Muscle layer of duodenum (tissue), 2 donors: ENCODE data around the gene MYH15.

Experiments used
- H3K27ac ChIP-seq: one replicate; pipeline ENCODE4 v1.7.0; 2013; ENCODE audit warnings: mild to moderate bottlenecking, low read length
- H3K27me3 ChIP-seq: one replicate; pipeline ENCODE4 v1.7.0; 2013; ENCODE audit warnings: low read depth, mild to moderate bottlenecking, control low read depth, low read length
- H3K36me3 ChIP-seq, 2 donors: one replicate each; pipeline ENCODE4 v1.7.0; 2013; ENCODE audit warnings: low read length in 2 of 2, control low read depth in 1 of 2, mild to moderate bottlenecking in 1 of 2; ENCODE audit not compliant: insufficient read depth in 2 of 2, control insufficient read depth in 1 of 2
- H3K4me1 ChIP-seq, 2 donors: one replicate each; pipeline ENCODE4 v1.7.0; 2013; ENCODE audit warnings: low read length in 2 of 2, mild to moderate bottlenecking in 2 of 2, control low read depth in 1 of 2, moderate library complexity in 1 of 2; ENCODE audit not compliant: insufficient read depth in 2 of 2, control insufficient read depth in 1 of 2
- H3K4me3 ChIP-seq, 2 donors: one replicate each; pipeline ENCODE4 v1.7.0; 2013; ENCODE audit warnings: low read length in 2 of 2, low read depth in 1 of 2, mild to moderate bottlenecking in 1 of 2
- H3K9me3 ChIP-seq, 2 donors: one replicate each; pipeline ENCODE4 v1.7.0; 2013; ENCODE audit warnings: low read length in 2 of 2, control low read depth in 1 of 2, mild to moderate bottlenecking in 1 of 2; ENCODE audit not compliant: control insufficient read depth in 1 of 2
- donor health status: healthy.

Gene MYH15

DNA sequence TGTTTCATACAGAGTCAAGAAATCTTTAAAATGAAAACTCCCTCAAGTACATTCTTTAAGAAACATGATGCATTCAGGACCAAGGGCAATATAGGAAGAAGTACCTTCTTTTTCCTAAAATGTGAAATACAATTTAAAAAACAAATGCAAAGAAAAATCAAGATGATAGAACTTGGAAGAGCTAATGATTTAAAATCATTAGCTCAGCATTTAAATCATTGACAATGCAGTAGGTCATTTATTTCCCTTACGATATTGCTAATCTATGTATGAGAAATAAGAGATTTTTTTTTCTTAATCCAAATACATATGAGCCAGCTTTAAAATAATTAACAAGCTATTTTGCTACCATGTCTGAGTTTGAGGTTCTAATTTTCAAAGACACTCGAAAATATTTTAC is 108.6 kb downstream of the MYH15 start:
- Histone ChIP-seq H3K36me3 (no peaks in the 10 kb centered on the region), H3K9me3 (no peaks in the 10 kb centered on the region), H3K27ac (no peak overlapping the region), H3K4me3 (no peak overlapping the region), H3K4me1 (peaks cover 0 to 3% of the 10 kb centered on the region in 2 donors), H3K27me3 (no peaks in the 10 kb centered on the region)

DNA sequence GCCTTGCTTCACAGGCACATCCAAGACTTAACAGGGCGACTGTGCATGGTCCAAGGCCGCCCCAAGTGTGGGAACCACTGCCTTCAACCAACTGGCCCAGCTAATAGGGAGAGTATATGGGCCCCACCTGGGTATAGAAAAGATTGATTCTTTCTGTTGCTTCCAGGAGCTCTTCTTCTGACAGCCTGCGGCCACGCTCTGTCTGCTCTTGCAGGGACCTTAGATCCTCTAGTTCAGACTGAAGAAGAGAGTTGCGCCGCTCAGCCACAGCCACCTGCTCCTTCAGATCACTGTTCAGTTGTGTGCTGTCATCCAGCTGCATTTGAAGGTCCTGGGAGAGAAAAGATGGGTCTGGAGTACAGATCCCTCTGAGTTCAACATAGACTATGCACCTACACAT is 111.9 kb downstream of the MYH15 start:
- Histone ChIP-seq H3K36me3 (no peaks in the 10 kb centered on the region), H3K9me3 (no peaks in the 10 kb centered on the region), H3K4me1 (no peaks in the 10 kb centered on the region), H3K27ac (no peak overlapping the region), H3K4me3 (no peak overlapping the region), H3K27me3 (no peaks in the 10 kb centered on the region)

DNA sequence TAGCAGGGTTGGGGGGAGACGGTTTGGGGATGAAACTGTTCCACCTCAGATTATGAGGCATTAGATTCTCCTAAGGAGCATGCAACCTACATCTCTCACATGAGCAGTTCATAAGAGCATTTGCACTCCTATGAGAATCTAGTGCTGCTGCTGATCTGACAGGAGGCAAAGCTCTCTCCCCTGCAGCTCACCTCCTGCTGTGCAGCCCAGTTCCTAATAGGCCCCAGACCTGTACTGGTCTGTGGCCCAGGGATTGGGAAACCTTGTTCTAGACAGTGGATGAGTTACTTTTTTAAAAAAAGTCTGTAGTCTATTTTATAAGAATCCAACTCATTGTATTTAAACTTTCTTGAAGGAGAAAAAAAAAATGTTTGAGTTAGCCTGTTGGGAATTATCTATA is 114.1 kb downstream of the MYH15 start:
- Histone ChIP-seq H3K27me3 (no peaks in the 10 kb centered on the region), H3K9me3 (no peaks in the 10 kb centered on the region), H3K27ac (no peak overlapping the region), H3K4me3 (no peak overlapping the region), H3K4me1 (no peaks in the 10 kb centered on the region), H3K36me3 (no peaks in the 10 kb centered on the region)

DNA sequence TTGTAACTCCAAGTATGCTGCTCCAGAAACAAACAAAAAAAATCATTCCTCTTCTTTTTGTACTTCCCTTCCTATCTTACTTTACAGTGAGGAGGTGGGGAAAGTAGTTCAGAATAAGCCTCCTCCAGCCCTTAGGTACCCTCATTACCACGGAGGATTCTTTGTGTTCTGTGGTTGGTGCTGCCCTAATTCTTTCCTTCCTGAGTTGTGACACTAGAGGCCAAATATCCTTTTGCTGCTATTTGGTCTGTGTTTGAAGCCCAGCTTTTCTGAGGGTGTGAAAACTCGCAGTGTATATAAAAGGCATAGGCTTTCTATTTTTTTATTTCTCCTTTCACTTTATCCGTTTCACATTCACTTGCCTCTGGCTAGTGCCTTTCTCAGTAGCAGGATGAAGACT is 115.8 kb downstream of the MYH15 start:
- H3K4me3 ChIP-seq: no peak overlapping the region
- H3K9me3 ChIP-seq: no peaks in the 10 kb centered on the region
- H3K4me1 ChIP-seq: no peaks in the 10 kb centered on the region
- no peaks in the 10 kb centered on the region for H3K27me3 ChIP-seq
- H3K27ac ChIP-seq: no peak overlapping the region
- no peaks in the 10 kb centered on the region for H3K36me3 ChIP-seq

DNA sequence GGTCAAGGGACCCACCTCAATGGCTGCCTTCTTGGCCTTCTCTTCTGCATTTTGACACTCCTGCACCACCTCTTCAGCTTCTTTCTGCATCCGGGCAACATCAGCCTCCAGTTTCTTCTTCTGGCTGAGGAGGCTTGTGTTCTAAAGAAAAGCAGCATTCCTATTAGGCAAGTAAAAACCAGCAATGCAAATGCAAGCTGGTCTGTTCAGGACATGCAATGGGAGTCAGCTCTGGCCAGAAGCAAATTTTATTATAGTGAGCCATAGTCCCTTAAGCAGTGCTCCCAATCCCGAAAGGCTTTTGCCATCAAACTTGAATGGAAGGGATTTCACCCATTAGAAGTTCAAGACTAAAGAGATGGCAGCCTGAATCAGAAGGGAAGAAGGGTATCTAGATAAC is 116.4 kb downstream of the MYH15 start:
- Histone ChIP-seq H3K27ac (no peak overlapping the region), H3K27me3 (no peaks in the 10 kb centered on the region), H3K4me3 (no peak overlapping the region), H3K4me1 (no peaks in the 10 kb centered on the region), H3K36me3 (no peaks in the 10 kb centered on the region), H3K9me3 (no peaks in the 10 kb centered on the region)

DNA sequence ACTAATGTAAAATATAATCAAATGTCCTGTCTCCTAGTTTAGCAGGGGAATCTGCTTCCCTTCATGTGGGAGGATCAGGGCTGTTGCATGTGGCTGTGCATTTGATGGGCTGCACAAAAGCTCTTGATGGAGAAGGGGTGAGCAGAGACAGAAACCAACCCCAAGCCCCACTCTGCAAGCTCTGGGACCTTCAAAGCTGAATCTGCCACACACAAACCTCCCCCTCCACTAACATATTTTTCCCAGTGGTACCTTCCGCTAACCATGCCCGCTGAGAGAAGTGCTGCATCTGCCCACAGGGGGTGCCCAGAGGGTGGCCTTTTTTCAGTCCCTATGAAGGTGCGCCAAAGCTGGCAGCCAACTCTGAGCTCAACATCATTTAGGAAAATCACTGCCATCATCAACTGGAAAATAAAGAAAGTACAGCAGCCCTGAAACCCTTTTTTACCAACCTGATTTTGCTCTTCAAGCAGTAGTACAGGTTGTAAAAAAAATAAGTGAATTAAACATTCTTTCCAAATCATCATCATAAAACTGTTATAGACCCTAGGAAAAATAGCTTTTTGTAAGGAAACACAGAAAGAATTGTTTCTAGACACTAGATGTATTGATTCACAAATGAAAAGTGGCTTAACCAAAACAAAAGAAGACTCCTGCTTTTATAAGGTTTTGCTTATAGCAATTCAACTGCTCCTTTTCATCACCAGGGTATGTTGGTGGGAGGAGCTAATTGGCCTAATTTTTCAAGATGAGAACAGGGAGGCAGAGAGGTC is 117.1 kb downstream of the MYH15 start:
- H3K36me3 ChIP-seq: no peaks in the 10 kb centered on the region
- H3K27ac ChIP-seq: no peak overlapping the region
- H3K27me3 ChIP-seq: no peaks in the 10 kb centered on the region
- H3K9me3 ChIP-seq: no peaks in the 10 kb centered on the region
- H3K4me3 ChIP-seq: no peak overlapping the region
- H3K4me1 ChIP-seq: no peaks in the 10 kb centered on the region

DNA sequence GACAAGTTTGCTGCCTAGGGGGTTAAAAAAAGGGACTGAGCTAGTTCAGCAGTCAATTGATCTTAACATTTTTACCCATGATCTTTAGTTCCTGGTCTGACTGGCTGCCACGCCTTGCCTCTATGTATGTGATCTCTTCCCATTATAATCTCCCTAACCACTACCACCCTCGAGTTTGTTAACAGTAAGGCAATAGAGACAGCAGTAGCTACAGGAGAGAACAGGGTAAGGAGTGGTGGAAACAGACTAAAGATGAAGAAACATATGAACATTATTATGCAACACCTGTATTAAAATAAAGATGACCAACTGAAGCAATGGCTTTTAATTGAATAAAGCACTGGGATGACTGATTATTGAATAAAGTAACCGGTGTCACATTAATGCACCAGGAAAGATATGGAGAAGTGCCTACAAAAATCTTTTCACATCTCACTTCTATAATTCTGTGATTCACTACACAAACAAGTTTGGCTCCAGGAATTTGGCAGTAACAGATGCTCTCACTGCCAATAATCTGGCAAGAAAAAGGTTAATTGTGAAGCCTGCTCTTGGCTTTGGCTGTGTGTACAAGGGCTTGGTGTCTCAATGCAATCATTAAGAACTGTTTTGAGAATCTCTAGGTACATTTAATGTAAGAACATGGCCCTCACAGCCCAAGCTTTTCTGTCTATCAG is 118.3 kb downstream of the MYH15 start:
- H3K27me3 ChIP-seq: no peaks in the 10 kb centered on the region
- H3K4me3 ChIP-seq: no peak overlapping the region
- H3K4me1 ChIP-seq: no peaks in the 10 kb centered on the region
- H3K36me3 ChIP-seq: no peaks in the 10 kb centered on the region
- no peak overlapping the region for H3K27ac ChIP-seq
- H3K9me3 ChIP-seq: no peaks in the 10 kb centered on the region

DNA sequence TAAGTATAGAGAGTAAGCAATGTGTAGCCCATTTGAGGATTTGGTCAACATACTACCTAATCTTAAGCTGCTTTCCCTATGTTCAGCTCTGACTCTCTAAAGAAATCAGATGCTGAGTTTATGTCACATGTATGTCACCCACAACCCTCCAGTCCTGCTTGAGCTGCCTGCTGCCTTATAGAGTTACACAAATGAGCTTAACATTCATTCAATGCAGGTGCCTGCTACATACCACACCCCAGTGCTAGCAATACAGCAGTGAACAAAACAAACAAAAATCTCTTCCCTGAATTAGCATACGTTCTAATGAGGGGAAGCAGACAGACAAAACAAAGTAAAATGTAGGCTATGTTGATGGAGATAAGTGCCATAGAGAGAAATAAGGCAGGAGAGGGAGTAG is 121.0 kb downstream of the MYH15 start:
- Histone ChIP-seq H3K36me3 (no peaks in the 10 kb centered on the region), H3K9me3 (no peaks in the 10 kb centered on the region), H3K4me3 (no peak overlapping the region), H3K27ac (no peak overlapping the region), H3K4me1 (no peaks in the 10 kb centered on the region), H3K27me3 (no peaks in the 10 kb centered on the region)

DNA sequence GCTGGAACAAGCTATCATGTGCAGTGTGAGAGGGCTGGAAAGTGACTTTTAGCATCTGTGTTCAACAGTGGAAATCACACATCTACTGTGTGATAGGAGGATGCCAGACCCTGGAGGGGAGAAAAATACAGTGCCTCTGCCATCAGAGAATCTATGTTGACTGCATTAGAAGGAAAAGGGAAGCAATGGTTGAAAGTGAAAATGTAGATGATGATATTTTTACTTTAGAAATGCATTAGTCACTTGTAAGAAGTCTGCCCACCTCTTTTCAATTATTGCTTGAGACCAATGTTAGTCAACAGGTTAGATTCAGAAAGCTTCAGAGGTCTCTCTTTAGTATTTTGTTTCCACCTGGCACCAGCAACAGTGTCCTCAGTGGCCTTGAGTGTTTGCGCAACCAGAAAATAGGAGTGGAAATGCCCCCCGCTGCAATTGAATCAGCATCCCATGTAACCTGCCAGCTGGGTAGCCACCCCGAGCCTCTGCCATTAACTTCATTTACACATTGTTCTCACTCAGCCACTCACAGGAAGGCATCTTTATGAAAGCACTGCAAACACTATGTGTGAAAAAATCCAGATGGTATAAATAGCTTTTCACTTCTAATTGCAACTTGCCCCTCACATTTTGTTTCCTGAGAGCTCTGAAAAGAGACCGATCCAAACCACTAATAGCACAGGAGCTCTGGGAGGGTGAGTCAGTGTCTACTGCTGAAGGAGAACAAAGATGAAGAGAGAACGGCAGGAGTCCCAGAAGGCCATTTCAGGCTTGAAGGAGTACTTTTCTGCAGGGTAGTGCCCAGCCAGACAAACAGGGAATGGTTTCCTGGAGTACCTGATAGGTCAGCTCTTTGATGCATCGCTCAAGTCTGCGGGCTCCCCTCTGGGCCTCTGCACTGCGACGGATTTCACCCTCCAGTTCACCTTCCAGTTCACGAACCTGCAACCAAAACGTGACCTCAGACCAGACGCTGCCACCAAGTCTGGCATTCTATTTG is 122.0 kb downstream of the MYH15 start:
- H3K27ac ChIP-seq: no peak overlapping the region

DNA sequence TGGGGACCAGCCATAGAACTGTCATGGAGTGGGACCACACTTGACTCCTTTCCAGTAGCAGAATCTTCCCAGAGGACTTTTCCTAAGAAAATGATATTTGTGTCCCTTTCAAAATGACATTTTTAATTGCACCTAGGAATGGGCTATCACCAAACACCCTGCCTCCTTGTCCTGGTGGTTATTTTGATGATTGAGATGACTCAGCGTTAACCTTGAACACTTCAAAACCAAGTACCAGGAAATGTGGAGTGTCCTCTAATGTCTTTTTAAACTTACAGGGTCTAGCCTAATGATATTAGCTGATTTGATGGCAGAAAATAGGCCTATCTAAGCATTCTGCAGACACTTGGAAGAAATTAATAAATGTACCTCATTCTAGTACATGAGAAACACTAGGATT is 123.3 kb downstream of the MYH15 start:
- no peaks in the 10 kb centered on the region for H3K36me3 ChIP-seq
- H3K27me3 ChIP-seq: no peaks in the 10 kb centered on the region
- no peaks in the 10 kb centered on the region for H3K4me1 ChIP-seq
- no peak overlapping the region for H3K4me3 ChIP-seq
- H3K9me3 ChIP-seq: no peaks in the 10 kb centered on the region
- no peak overlapping the region for H3K27ac ChIP-seq

More for the DNA sequence above, 122.0 kb downstream of the MYH15 start:
- H3K4me1 ChIP-seq: no peaks in the 10 kb centered on the region
- H3K4me3 ChIP-seq: no peak overlapping the region
- H3K27me3 ChIP-seq: no peaks in the 10 kb centered on the region
- no peaks in the 10 kb centered on the region for H3K9me3 ChIP-seq
- H3K36me3 ChIP-seq: no peaks in the 10 kb centered on the region

DNA sequence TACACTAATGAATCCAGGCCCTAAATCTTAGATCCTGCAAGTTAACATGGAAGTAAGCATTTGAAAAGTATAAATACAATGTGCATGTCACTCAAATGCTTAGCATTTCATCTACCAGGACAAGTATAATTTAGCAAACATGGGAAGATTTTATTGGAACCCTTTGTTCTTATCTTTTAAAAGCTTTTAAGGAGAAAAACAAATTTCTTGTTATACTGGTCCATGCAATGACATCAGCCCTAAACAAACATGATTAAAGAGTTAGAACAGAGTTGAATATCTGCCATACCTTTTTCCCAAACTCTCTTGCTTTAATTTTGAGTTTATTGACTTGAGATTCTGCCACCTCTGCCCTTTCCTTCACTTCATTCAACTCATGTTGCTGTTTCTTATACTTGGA is 127.1 kb downstream of the MYH15 start:
- Histone ChIP-seq H3K9me3 (no peaks in the 10 kb centered on the region), H3K4me3 (no peak overlapping the region), H3K4me1 (no peaks in the 10 kb centered on the region), H3K36me3 (no peaks in the 10 kb centered on the region), H3K27me3 (no peaks in the 10 kb centered on the region), H3K27ac (no peak overlapping the region)
